H9 (cell line): ENCODE results near the gene SLC47A2. TPM values are rescaled to one million over a fixed set of nuclear protein-coding genes. Genes with fewer than 3 reads are reported as not detected.

Experiments
- DNase-seq: peaks from one replicate; pipeline ENCODE4 v3.0.0-alpha.2; 2017
- H2AFZ ChIP-seq: one replicate; pipeline ENCODE4 v1.6.1; 2013; ENCODE audit warnings: mild to moderate bottlenecking, low read length, control low read depth, moderate library complexity
- H2AK5ac ChIP-seq: 2 replicates; pipeline ENCODE4 v1.6.1; 2013; ENCODE audit warnings: low read length, control low read depth, mixed read lengths; ENCODE audit not compliant: insufficient read length
- H2BK120ac ChIP-seq: one replicate; pipeline ENCODE4 v1.6.1; 2013; ENCODE audit warnings: low read depth, mild to moderate bottlenecking, low read length, control low read depth, inconsistent platforms; ENCODE audit not compliant: poor library complexity, severe bottlenecking
- H2BK12ac ChIP-seq: 2 replicates; pipeline ENCODE4 v1.6.1; 2013; ENCODE audit warnings: low read length, control low read depth, mixed read lengths, low read depth; ENCODE audit not compliant: insufficient read length
- H2BK15ac ChIP-seq: 2 replicates; pipeline ENCODE4 v1.6.1; 2013; ENCODE audit warnings: low read depth, low read length, control low read depth
- H2BK20ac ChIP-seq: one replicate; pipeline ENCODE4 v1.6.1; 2013; ENCODE audit warnings: low read depth, mild to moderate bottlenecking, low read length, control low read depth, inconsistent platforms; ENCODE audit not compliant: poor library complexity, severe bottlenecking
- H2BK5ac ChIP-seq: 2 replicates; pipeline ENCODE4 v1.6.1; 2013; ENCODE audit warnings: low read length, control low read depth, mixed read lengths; ENCODE audit not compliant: insufficient read length
- H3K14ac ChIP-seq: 2 replicates; pipeline ENCODE4 v1.6.1; 2013; ENCODE audit warnings: low read length, control low read depth; ENCODE audit not compliant: insufficient read depth
- H3K18ac ChIP-seq: 2 replicates; pipeline ENCODE4 v1.6.1; 2013; ENCODE audit warnings: low read depth, mild to moderate bottlenecking, mixed read lengths, low read length, control low read depth; ENCODE audit not compliant: insufficient read length
- H3K23ac ChIP-seq: 2 replicates; pipeline ENCODE4 v1.6.1; 2013; ENCODE audit warnings: low read length, control low read depth, mixed read lengths, low read depth; ENCODE audit not compliant: insufficient read length
- H3K23me2 ChIP-seq: 2 replicates; pipeline ENCODE4 v1.6.1; 2013; ENCODE audit warnings: low read depth, mild to moderate bottlenecking, mixed read lengths, low read length, control low read depth; ENCODE audit not compliant: insufficient read length, poor library complexity, severe bottlenecking
- H3K27ac ChIP-seq: 2 replicates; pipeline ENCODE4 v1.5.1; 2013; ENCODE audit warnings: low read length, control low read depth, mixed read lengths, low read depth; ENCODE audit not compliant: insufficient read length
- H3K27me3 ChIP-seq: 2 replicates; pipeline ENCODE4 v1.6.1; 2013; ENCODE audit warnings: low read length, control low read depth, inconsistent platforms; ENCODE audit not compliant: insufficient read depth
- H3K4ac ChIP-seq: 2 replicates; pipeline ENCODE4 v1.6.1; 2013; ENCODE audit warnings: low read depth, mild to moderate bottlenecking, control low read depth, inconsistent platforms, low read length, moderate library complexity
- H3K4me1 ChIP-seq: 2 replicates; pipeline ENCODE4 v1.6.1; 2013; ENCODE audit warnings: low read length, control low read depth, inconsistent platforms; ENCODE audit not compliant: insufficient read depth
- H3K4me2 ChIP-seq: 2 replicates; pipeline ENCODE4 v1.6.1; 2013; ENCODE audit warnings: low read length, control low read depth, mixed read lengths; ENCODE audit not compliant: insufficient read length, insufficient read depth
- H3K56ac ChIP-seq: 2 replicates; pipeline ENCODE4 v1.6.1; 2013; ENCODE audit warnings: low read depth, mild to moderate bottlenecking, mixed read lengths, low read length, control low read depth; ENCODE audit not compliant: insufficient read length
- H3K79me1 ChIP-seq: 2 replicates; pipeline ENCODE4 v1.6.1; 2013; ENCODE audit warnings: low read depth, mild to moderate bottlenecking, moderate library complexity, low read length, control low read depth, inconsistent platforms; ENCODE audit not compliant: insufficient read depth, poor library complexity, severe bottlenecking
- H3K79me2 ChIP-seq: 2 replicates; pipeline ENCODE4 v1.6.1; 2013; ENCODE audit warnings: low read length, control low read depth, inconsistent platforms; ENCODE audit not compliant: insufficient read depth
- H3K9ac ChIP-seq: 2 replicates; pipeline ENCODE4 v1.6.1; 2013; ENCODE audit warnings: low read length, control low read depth, mixed read lengths; ENCODE audit not compliant: insufficient read length; ENCODE audit errors: extremely low read depth
- H3K9me3 ChIP-seq: one replicate; pipeline ENCODE4 v1.6.1; 2013; ENCODE audit warnings: low read depth, low read length, inconsistent platforms; ENCODE audit not compliant: control insufficient read depth
- H3T11ph ChIP-seq: one replicate; pipeline ENCODE4 v1.6.1; 2013; ENCODE audit warnings: mild to moderate bottlenecking, low read length, control low read depth, inconsistent platforms
- H4K20me1 ChIP-seq: one replicate; pipeline ENCODE4 v1.6.1; 2013; ENCODE audit not compliant: control insufficient read depth, insufficient read length, insufficient read depth
- H4K5ac ChIP-seq: 2 replicates; pipeline ENCODE4 v1.6.1; 2013; ENCODE audit warnings: low read depth, mild to moderate bottlenecking, mixed read lengths, low read length, control low read depth; ENCODE audit not compliant: insufficient read length
- H4K8ac ChIP-seq: replicated peaks from 2 replicates; pipeline ENCODE4 v1.6.1; 2013; ENCODE audit warnings: low read length, control low read depth, mixed read lengths, low read depth; ENCODE audit not compliant: insufficient read length
- H4K91ac ChIP-seq: 2 replicates; pipeline ENCODE4 v1.6.1; 2013; ENCODE audit warnings: low read depth, mild to moderate bottlenecking, moderate library complexity, mixed read lengths, low read length, control low read depth; ENCODE audit not compliant: insufficient read length
- H3K27ac Mint-ChIP-seq, 3 experiments: 2 replicates in 2 of 3; 3 replicates in 1 of 3; pipeline ENCODE4 v1.8.0; 2020 to 2021; ENCODE audit warnings: mixed read lengths in 3 of 3, mild to moderate bottlenecking in 1 of 3, moderate library complexity in 1 of 3
- H3K27me3 Mint-ChIP-seq: 2 replicates; pipeline ENCODE4 v1.8.0; 2021; ENCODE audit warnings: low read depth, mild to moderate bottlenecking, moderate library complexity, mixed read lengths
- H3K36me3 Mint-ChIP-seq, 3 experiments: 2 replicates in 2 of 3; 3 replicates in 1 of 3; pipeline ENCODE4 v1.8.0; 2020 to 2021; ENCODE audit warnings: low read depth in 3 of 3, mixed read lengths in 3 of 3; ENCODE audit not compliant: insufficient read depth in 1 of 3
- H3K4me1 Mint-ChIP-seq, 2 experiments: 2 replicates each; pipeline ENCODE4 v1.8.0; 2020; ENCODE audit warnings: mixed read lengths in 2 of 2
- H3K4me3 Mint-ChIP-seq, 2 experiments: 2 replicates in 1 of 2; 3 replicates in 1 of 2; pipeline ENCODE4 v1.8.0; 2020 to 2021; ENCODE audit warnings: mild to moderate bottlenecking in 2 of 2, mixed read lengths in 2 of 2, moderate library complexity in 1 of 2
- H3K9me3 Mint-ChIP-seq, 2 experiments: 2 replicates in 1 of 2; 3 replicates in 1 of 2; pipeline ENCODE4 v1.8.0; 2020; ENCODE audit warnings: mild to moderate bottlenecking in 2 of 2, mixed read lengths in 2 of 2, moderate library complexity in 1 of 2
- CTCF ChIP-seq: fragments of 200-600 bp; sonication (generic); conservative IDR thresholded peaks from 3 replicates; pipeline ENCODE4 v1.8.0; 2021; ENCODE audit warnings: antibody characterized with exemption, mild to moderate bottlenecking
- WGBS: extraction: QIAGEN DNeasy Blood & Tissue Kit; methylation state at CpG from one replicate; pipeline ENCODE4 v1.1.7; 2013; ENCODE audit warnings: missing lambda C conversion rate, low lambda C conversion rate, mixed read lengths; ENCODE audit not compliant: insufficient read length; ENCODE audit errors: extremely low coverage; 5-methylcytosine and 5-hydroxymethylcytosine counted together
- total RNA-seq: library from RNA; stranded (reverse); gene quantifications from 2 replicates; pipeline ENCODE4 v1.2.1, GENCODE V29; 2021

The SLC47A2 gene
- total RNA-seq, 1 experiment from 2014 or later, result not detected

GRCh38 chr17:19702217-19702641 lies 14.2 kb downstream of the SLC47A2 start:
- H3K27ac Mint-ChIP-seq, result no peak overlapping the region; a peak in 1 of 7 replicates
- WGBS, result no CpG with 5 or more reads among the region's 4 CpGs

More at GRCh38 chr17:19702217-19702641, 14.2 kb downstream of the SLC47A2 start:
- no peak overlapping the region; a peak in 1 of 5 replicates for H3K4me3 Mint-ChIP-seq
- no peaks in the 10 kb centered on the region for H3K9me3 ChIP-seq
- H3K4ac ChIP-seq, result no peak overlapping the region
- H3K79me2 ChIP-seq, result no peaks in the 10 kb centered on the region
- no peak overlapping the region for H2BK15ac ChIP-seq
- H3K9me3 Mint-ChIP-seq, result no peaks in the 10 kb centered on the region; a peak in 1 of 5 replicates
- no peaks in the 10 kb centered on the region for H4K20me1 ChIP-seq
- no peaks in the 10 kb centered on the region; the same call in 1 of the 2 replicates for H3K4me1 ChIP-seq
- no peaks in the 10 kb centered on the region for H3K27me3 ChIP-seq
- H2BK12ac ChIP-seq, result no peak overlapping the region
- H3K4me2 ChIP-seq, result no peak overlapping the region
- H3K4me1 Mint-ChIP-seq, result peaks cover 32 to 38% of the 10 kb centered on the region in 2 experiments
- H4K5ac ChIP-seq, result no peak overlapping the region
- H3K23ac ChIP-seq, result no peak overlapping the region
- DNase-seq, result peak; percentile 14
- no peaks in the 10 kb centered on the region for H3K36me3 Mint-ChIP-seq
- H2BK120ac ChIP-seq, result no peak overlapping the region
- H3K23me2 ChIP-seq, result no peaks in the 10 kb centered on the region
- no peak overlapping the region for H2BK20ac ChIP-seq
- TF ChIP-seq CTCF, result no peak
- no peak overlapping the region for H3K9ac ChIP-seq
- H3K79me1 ChIP-seq, result no peaks in the 10 kb centered on the region
- H2AK5ac ChIP-seq, result no peak overlapping the region
- no peak overlapping the region for H2BK5ac ChIP-seq
- H3K14ac ChIP-seq, result no peak overlapping the region
- no peak overlapping the region for H4K91ac ChIP-seq
- no peak overlapping the region for H2AFZ ChIP-seq
- H4K8ac ChIP-seq, result no peak overlapping the region
- no peak overlapping the region for H3K18ac ChIP-seq
- H3K27ac ChIP-seq, result no peak overlapping the region
- H3T11ph ChIP-seq, result no peak overlapping the region
- no peak overlapping the region for H3K56ac ChIP-seq
- H3K27me3 Mint-ChIP-seq, result no peaks in the 10 kb centered on the region
